Spleen (tissue), 11 donors: Measurements from ENCODE around the gene ADRA2A. TPM values are rescaled to one million over a fixed set of nuclear protein-coding genes. Genes with fewer than 3 reads are reported as not detected.

Experiments used
- DNase-seq: peaks from one replicate; pipeline ENCODE4 v3.0.0-alpha.2; 2020
- H3K27ac ChIP-seq, 8 donors: fragments of 200-600 bp; sonication (generic) in 7 of 8; 1 replicate in 4 of 8; 2 replicates in 4 of 8; pipeline versions ENCODE4 v1.5.0 to v1.8.0; 2016 to 2021; ENCODE audit warnings: inconsistent platforms in 4 of 8, mild to moderate bottlenecking in 4 of 8, moderate library complexity in 1 of 8
- H3K27me3 ChIP-seq, 7 donors: fragments of 200-600 bp; sonication (generic) in 6 of 7; replicated peaks in 1 of 7; 1 replicate in 4 of 7; 2 replicates in 3 of 7; pipeline versions ENCODE4 v1.5.0 to v1.8.0; 2016 to 2021; ENCODE audit warnings: inconsistent platforms in 3 of 7, mild to moderate bottlenecking in 1 of 7
- H3K36me3 ChIP-seq, 6 donors: fragments of 200-600 bp; sonication (generic) in 5 of 6; 1 replicate in 4 of 6; 2 replicates in 2 of 6; pipeline versions ENCODE4 v1.5.0 to v1.8.0; 2016 to 2021; ENCODE audit warnings: inconsistent platforms in 2 of 6
- H3K4me1 ChIP-seq, 6 donors: fragments of 200-600 bp; sonication (generic) in 5 of 6; 1 replicate in 3 of 6; 2 replicates in 3 of 6; pipeline versions ENCODE4 v1.5.0 to v1.8.0; 2016 to 2021; ENCODE audit warnings: inconsistent platforms in 3 of 6
- H3K4me3 ChIP-seq, 8 donors: fragments of 200-600 bp; sonication (generic) in 7 of 8; 1 replicate in 4 of 8; 2 replicates in 4 of 8; pipeline versions ENCODE4 v1.5.0 to v1.8.0; 2016 to 2021; ENCODE audit warnings: inconsistent platforms in 4 of 8, mild to moderate bottlenecking in 4 of 8, moderate library complexity in 2 of 8
- H3K9me3 ChIP-seq, 8 donors: fragments of 200-600 bp; sonication (generic) in 7 of 8; 1 replicate in 4 of 8; 2 replicates in 4 of 8; pipeline versions ENCODE4 v1.5.0 to v1.8.0; 2016 to 2021; ENCODE audit warnings: inconsistent platforms in 4 of 8
- POLR2A ChIP-seq, 3 donors: fragments of 450-650 bp; IDR thresholded peaks; one replicate each; pipeline ENCODE4 v1.5.1; 2017; ENCODE audit warnings: antibody characterized with exemption in 3 of 3, mild to moderate bottlenecking in 1 of 3
- POLR2AphosphoS5 ChIP-seq, 3 donors: sonication (generic); formaldehyde crosslinking; IDR thresholded peaks; one replicate each; pipeline ENCODE4 v1.5.1; 2017; ENCODE audit warnings: antibody characterized with exemption in 3 of 3
- WGBS, 5 donors: extraction: QIAGEN DNeasy Blood & Tissue Kit in 3 of 5; methylation state at CpG; one replicate each; pipeline versions ENCODE4 v1.1.5 to v1.1.7; 2013 to 2018; 5-methylcytosine and 5-hydroxymethylcytosine counted together
- intact Hi-C: fragments of 100-400 bp; cut with DNase I; formaldehyde crosslinking; loops from one replicate; pipeline ENCODE4 v1.15.0; 2023; ENCODE audit warnings: low total_unique reads
- polyA plus RNA-seq, 3 donors: library from polyadenylated mRNA; stranded (reverse); fragments of 200-250 nt; gene quantifications; one replicate each; pipeline ENCODE4 v1.2.1, GENCODE V29; 2013
- total RNA-seq, 7 donors: library from RNA; depleted of rRNA in 3 of 7; stranded (reverse); fragments of >200 nt in 3 of 7; fragmentation: NEBNext Ultra II Directional in 4 of 7; extraction: Animal tissue kit (Norgen Biotek cat#: 25700) in 4 of 7; gene quantifications; one replicate each; pipeline versions ENCODE4 v1.1.0 to v1.2.1, GENCODE V29; 2016 to 2021
- TF ChIP-seq, protein P1 (sequence below), 11 experiments: fragments of 200-600 bp in 7 of 11; fragments of 450-650 bp in 4 of 11; sonication (generic) in 4 of 11; IDR thresholded peaks in 8 of 11; conservative IDR thresholded peaks in 3 of 11; 1 replicate in 7 of 11; 2 replicates in 4 of 11; pipeline versions ENCODE4 v1.4.0 to v1.8.0; 2016 to 2021; ENCODE audit warnings: antibody characterized with exemption in 11 of 11, inconsistent platforms in 4 of 11, mild to moderate bottlenecking in 1 of 11
- donor health status: healthy with polysubstance abuse.
- donor health status: DM: no; HTN: no; CAD: no; lungs with moderate emphysema.
- donor health status: DM: no; HTN: no; CAD: no.
- donor health status: Bipolar disorder and iron deficiency.
- donor health status: healthy.
- donor health status: DM: no; HTN: no; CAD: no.
- donor health status: DM: yes; HTN: yes; CAD: no.

ADRA2A gene
- total and polyA plus RNA-seq, 10 donors = 0.35 to 48.1 (median 11.0) TPM

DNA sequence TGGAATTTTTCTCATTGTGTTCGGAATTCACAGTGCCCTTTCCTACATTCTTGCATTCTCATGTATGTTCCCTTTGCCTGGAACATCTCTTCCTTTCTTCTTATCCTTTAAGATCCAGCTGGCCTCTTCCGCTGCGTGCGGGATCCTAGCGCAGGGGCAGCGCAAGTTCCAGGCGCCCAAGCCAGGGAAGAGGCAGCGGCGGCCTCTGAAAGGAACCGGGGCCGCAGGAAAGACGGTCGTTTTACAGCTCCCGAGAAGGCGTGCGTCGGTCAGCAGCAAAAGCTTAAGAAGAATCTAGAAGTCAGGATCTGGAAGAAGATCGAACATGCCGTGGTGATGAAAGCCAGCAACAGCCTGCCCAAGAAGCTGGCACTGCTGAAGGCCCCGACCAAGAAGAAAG lies 28.0 kb downstream of the ADRA2A start:
- peaks cover 0 to 11% (median 0%) of the 10 kb centered on the region in 7 donors for H3K27me3 ChIP-seq
- DNase-seq = no peak
- no peak for TF ChIP-seq POLR2A (IDR thresholded peaks at IDR 0.05)
- TF ChIP-seq POLR2AphosphoS5 (IDR thresholded peaks at IDR 0.05) = no peak
- TF ChIP-seq, protein P1, sequence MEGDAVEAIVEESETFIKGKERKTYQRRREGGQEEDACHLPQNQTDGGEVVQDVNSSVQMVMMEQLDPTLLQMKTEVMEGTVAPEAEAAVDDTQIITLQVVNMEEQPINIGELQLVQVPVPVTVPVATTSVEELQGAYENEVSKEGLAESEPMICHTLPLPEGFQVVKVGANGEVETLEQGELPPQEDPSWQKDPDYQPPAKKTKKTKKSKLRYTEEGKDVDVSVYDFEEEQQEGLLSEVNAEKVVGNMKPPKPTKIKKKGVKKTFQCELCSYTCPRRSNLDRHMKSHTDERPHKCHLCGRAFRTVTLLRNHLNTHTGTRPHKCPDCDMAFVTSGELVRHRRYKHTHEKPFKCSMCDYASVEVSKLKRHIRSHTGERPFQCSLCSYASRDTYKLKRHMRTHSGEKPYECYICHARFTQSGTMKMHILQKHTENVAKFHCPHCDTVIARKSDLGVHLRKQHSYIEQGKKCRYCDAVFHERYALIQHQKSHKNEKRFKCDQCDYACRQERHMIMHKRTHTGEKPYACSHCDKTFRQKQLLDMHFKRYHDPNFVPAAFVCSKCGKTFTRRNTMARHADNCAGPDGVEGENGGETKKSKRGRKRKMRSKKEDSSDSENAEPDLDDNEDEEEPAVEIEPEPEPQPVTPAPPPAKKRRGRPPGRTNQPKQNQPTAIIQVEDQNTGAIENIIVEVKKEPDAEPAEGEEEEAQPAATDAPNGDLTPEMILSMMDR (IDR thresholded peaks at IDR 0.05 in 8 of 11, conservative IDR thresholded peaks at IDR 0.05 in 3 of 11) = no peak
- WGBS, 5 donors = 92 to 97% (median 96%) methylated on average over 20 of the region's 20 CpGs
- intact Hi-C loops = no loop called here
- H3K27ac ChIP-seq = no peak overlapping the region
- H3K9me3 ChIP-seq = no peaks in the 10 kb centered on the region
- H3K36me3 ChIP-seq = no peaks in the 10 kb centered on the region
- no peaks in the 10 kb centered on the region for H3K4me1 ChIP-seq
- no peak overlapping the region for H3K4me3 ChIP-seq

DNA sequence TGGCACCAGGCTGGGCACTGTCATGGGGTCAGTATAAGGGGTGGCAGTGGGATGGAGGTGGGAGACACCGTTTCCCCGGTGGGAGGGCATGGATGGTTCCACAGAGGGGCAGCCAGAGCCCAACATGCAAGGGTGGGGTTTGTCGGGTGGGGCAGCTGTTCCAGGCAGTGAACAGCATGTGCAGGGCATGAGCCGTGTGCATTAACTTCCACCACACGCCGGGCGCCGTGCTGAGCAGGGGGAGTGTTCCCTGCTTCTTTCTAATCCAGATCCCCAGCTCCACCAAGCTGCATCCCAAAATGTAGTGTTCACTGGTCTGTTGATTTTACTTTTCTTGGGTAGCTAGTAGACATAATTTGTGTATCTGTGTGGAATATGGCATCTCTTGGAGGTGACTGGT lies 29.3 kb downstream of the ADRA2A start:
- Histone ChIP-seq H3K9me3 (no peaks in the 10 kb centered on the region), H3K36me3 (no peaks in the 10 kb centered on the region), H3K4me1 (no peaks in the 10 kb centered on the region), H3K27ac (no peak overlapping the region), H3K27me3 (peaks cover 0 to 11% (median 0%) of the 10 kb centered on the region in 7 donors), H3K4me3 (no peak overlapping the region)
- 88 to 96% (median 93%) methylated on average over 8 of the region's 8 CpGs for WGBS, 5 donors
- intact Hi-C loops = no loop called here
- DNase-seq = no peak
- TF ChIP-seq POLR2AphosphoS5 (IDR thresholded peaks at IDR 0.05) (no peak), POLR2A (IDR thresholded peaks at IDR 0.05) (no peak)
- TF ChIP-seq, protein P1 (IDR thresholded peaks at IDR 0.05 in 8 of 11, conservative IDR thresholded peaks at IDR 0.05 in 3 of 11) = no peak

DNA sequence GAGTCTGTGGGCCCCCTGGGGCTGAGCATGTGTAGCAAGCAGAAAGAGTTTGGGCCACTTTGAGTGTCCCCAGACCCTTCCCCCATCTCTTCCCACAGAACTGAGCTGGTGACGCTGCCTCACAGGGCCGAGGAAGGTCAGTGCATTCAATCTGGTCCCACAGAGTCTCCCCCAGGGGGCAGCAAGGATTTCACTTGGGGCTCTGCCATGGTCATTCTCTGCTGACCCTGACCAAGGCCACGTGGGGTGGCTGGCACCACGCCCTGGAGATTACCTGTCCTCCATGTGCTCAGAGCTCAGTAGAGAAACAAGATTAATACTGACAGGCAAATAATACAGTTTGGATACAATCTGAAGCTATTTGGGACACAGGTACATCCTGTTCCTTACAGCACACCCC lies 30.2 kb downstream of the ADRA2A start:
- WGBS, 5 donors = 68 to 87% (median 78%) methylated on average over 4 of the region's 4 CpGs
- DNase-seq = no peak
- H3K4me1 ChIP-seq = no peaks in the 10 kb centered on the region
- H3K4me3 ChIP-seq = no peak overlapping the region
- no peaks in the 10 kb centered on the region for H3K36me3 ChIP-seq
- intact Hi-C loops = no loop called here
- H3K27ac ChIP-seq = no peak overlapping the region
- H3K9me3 ChIP-seq = no peaks in the 10 kb centered on the region
- TF ChIP-seq POLR2A (IDR thresholded peaks at IDR 0.05) = no peak
- TF ChIP-seq, protein P1 (IDR thresholded peaks at IDR 0.05 in 8 of 11, conservative IDR thresholded peaks at IDR 0.05 in 3 of 11) = no peak
- no peak for TF ChIP-seq POLR2AphosphoS5 (IDR thresholded peaks at IDR 0.05)
- peaks cover 0 to 11% (median 0%) of the 10 kb centered on the region in 7 donors for H3K27me3 ChIP-seq

DNA sequence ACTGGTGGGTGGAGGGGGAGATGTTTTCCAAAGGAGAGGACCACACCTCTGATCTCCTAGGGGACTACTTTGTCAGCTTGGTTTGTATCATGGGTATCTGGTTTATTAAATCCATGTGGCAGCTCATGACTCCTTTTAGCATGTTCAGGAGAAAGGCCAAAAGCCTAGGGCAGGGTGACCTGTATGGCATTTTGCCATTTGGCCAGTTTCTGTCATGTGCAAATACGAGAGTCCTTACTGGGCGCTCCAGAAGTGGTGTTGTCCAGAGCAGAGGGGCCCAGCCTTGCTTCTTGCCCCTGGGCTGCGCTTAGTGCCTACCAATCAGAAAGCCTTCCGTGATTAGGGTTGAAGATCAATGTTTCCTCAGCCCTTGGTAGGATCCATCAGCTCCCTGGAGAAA lies 31.0 kb downstream of the ADRA2A start:
- Histone ChIP-seq H3K9me3 (no peaks in the 10 kb centered on the region), H3K27ac (no peak overlapping the region), H3K4me3 (no peak overlapping the region), H3K27me3 (peaks cover 0 to 11% (median 0%) of the 10 kb centered on the region in 7 donors), H3K36me3 (no peaks in the 10 kb centered on the region), H3K4me1 (no peaks in the 10 kb centered on the region)
- 82 to 95% (median 93%) methylated on average over 4 of the region's 4 CpGs for WGBS, 5 donors
- TF ChIP-seq, protein P1 (IDR thresholded peaks at IDR 0.05 in 8 of 11, conservative IDR thresholded peaks at IDR 0.05 in 3 of 11) = no peak
- TF ChIP-seq POLR2AphosphoS5 (IDR thresholded peaks at IDR 0.05) (no peak), POLR2A (IDR thresholded peaks at IDR 0.05) (no peak)
- no peak for DNase-seq
- intact Hi-C loops = no loop called here
